GM13976 (cell line): ENCODE results near the gene DNAJC15.

Source experiments
- DNase-seq: peaks from one replicate; pipeline ENCODE4 v3.0.0; 2012; ENCODE audit warnings: low spot score
- in situ Hi-C: fragments of 300-500 bp; cut with MboI; formaldehyde crosslinking; loops from one replicate; pipeline ENCODE4 v1.12.0; 2022; ENCODE audit warnings: low sequenced_read_pairs, mixed read lengths, inconsistent platforms; ENCODE audit not compliant: unreplicated experiment
- TF ChIP-seq, protein P1 (sequence below): IDR thresholded peaks from 2 replicates; pipeline ENCODE4 v1.5.1; 2012; ENCODE audit warnings: borderline replicate concordance, mild to moderate bottlenecking; ENCODE audit not compliant: insufficient read depth; ENCODE audit errors: extremely low read depth, missing control alignments, control extremely low read depth

DNAJC15 gene

DNA sequence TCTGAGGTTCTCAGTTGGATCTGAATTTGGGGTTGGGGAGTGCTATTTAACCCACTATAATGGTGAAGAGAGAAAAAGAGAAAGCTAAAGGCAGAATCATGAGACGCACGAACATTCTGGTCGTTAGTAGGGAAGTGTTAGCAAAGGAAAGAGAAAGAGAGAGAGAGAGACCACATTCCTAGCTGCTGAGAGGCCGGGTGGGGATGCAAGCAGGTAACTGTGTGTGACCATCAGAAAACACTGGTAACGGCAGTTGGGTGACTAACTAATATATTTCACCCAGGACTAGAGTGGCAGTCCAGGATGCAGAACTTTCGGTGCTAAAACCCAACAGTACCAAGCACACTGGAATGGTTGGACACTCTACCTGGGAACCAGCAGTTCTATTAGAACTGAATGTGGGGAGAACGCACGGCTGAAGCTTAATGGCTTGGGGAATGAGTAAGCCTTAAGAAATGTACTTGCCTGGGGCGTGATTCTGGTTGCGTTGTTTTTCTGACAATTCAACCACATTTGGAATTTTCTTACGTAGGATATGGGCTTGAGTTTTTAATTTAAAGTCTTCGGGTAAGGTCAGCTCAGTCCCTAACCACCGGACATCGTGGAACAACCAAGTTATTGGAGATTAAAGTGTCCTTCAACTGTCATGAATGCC lies 130.2 kb downstream of the DNAJC15 start:
- in situ Hi-C loops: no loop called here
- DNase-seq: no peak
- TF ChIP-seq, protein P1, sequence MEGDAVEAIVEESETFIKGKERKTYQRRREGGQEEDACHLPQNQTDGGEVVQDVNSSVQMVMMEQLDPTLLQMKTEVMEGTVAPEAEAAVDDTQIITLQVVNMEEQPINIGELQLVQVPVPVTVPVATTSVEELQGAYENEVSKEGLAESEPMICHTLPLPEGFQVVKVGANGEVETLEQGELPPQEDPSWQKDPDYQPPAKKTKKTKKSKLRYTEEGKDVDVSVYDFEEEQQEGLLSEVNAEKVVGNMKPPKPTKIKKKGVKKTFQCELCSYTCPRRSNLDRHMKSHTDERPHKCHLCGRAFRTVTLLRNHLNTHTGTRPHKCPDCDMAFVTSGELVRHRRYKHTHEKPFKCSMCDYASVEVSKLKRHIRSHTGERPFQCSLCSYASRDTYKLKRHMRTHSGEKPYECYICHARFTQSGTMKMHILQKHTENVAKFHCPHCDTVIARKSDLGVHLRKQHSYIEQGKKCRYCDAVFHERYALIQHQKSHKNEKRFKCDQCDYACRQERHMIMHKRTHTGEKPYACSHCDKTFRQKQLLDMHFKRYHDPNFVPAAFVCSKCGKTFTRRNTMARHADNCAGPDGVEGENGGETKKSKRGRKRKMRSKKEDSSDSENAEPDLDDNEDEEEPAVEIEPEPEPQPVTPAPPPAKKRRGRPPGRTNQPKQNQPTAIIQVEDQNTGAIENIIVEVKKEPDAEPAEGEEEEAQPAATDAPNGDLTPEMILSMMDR: no peak

DNA sequence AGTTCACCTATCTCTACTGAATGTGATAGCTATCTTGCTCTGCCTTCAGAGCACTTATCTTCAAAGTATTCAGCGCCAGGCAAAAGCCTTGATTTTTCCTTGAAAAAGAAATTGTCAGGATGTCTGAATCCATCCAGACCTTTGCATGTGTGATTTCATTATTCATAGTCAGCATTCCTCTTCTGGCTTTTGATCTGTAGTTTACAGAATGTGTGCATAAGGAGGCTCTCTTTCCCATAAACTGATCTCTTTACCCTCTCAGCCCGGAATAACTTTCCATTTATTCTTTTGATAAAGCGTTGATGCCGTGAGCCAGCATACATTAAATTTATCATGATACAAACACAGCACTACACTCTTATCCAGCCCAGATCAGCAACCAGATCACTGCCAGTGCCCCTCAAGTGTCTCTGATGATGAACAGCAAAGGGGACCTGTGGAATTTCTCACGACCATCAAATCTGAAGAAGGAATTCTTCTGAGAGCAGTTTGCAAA lies 130.8 kb downstream of the DNAJC15 start:
- DNase-seq: no peak
- TF ChIP-seq, protein P1: no peak
- in situ Hi-C loops: no loop called here

DNA sequence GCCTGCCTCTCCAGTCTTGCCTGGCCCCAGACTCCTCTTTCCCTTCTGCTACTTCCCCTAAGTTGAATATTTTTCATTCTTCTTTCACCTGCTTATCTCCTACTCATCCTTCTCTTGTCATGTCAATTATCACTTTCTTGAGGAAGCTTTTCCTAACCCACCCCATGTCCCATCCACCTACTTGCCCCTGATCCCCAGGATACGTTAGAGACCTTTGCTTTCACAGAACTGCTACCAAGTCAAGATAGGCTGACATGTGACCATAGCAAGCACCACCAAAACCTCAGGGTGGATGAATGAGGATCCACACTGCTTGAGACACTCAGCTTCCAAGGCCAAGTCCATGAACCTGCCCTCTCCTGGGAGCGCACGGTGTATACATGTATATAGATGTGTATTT lies 131.5 kb downstream of the DNAJC15 start:
- DNase-seq: no peak
- in situ Hi-C loops: no loop called here

DNA sequence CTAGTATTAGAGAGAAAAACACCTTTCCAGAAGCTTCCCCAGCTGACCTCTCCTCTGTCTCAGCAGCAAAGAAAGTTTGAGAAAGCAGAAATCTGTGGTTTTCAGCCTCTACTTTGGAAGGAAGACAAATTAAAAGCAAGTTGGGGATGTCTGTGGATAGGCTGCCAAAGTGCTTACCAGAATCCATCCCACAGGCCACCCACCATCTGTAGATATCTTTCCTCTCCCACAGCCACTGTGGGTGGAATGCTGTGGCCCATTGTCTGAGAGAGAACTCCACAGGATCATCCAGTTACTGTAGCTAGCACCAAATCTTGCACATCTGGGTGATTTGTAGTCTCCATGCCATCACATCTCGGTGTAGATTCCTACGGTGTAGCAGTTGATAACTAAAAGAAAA lies 133.5 kb downstream of the DNAJC15 start:
- DNase-seq: no peak
- in situ Hi-C loops: no loop called here
- TF ChIP-seq, protein P1: no peak

More for the DNA sequence above, 131.5 kb downstream of the DNAJC15 start:
- TF ChIP-seq, protein P1: no peak

DNA sequence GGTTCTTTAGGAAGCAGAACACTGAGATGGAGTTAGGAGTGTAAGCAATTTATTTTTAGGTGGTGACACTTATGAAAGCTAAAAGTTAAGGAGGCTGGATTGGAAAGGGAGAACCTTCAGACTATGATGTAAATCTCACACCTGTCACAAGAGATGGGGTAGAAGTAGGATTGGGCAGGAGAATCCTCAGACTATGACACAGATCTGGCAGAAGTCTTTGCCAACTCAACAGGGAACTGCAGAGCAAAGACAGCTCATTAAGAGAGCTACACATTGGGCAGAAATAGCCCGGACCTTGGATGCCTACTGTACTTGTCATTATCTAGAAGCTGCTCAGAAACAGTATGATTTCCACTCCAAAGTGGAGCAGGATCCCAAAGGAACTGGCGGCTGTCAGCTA lies 134.4 kb downstream of the DNAJC15 start:
- DNase-seq: no peak
- in situ Hi-C loops: no loop called here
- TF ChIP-seq, protein P1: no peak

DNA sequence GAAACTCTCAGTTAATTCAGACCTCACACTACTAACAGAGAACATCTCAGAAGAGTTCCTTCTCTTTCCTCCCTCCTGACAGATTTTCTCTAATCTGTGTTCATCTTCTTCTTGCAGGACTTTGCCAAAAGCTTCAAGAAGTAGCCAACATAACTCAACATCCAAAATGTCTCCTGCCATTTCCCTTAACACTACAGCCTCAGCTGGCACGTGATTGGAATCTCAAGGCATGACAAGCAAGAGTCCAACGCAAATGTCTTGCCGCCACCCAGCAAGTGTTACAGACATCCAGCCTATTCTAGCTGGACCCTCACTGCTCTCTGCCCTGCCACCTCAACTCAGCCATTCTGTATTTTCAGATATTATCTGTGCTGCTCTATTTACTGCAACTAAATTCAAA lies 135.1 kb downstream of the DNAJC15 start:
- no peak for DNase-seq
- in situ Hi-C loops: no loop called here
- TF ChIP-seq, protein P1: no peak
